ENCODE results near the gene EYA2.

Gene EYA2

GRCh38 chr20:47230811-47231256 lies 336.2 kb downstream of the EYA2 start:
- no peak for DNase-seq

- no peak for DNase-seq
Observed at GRCh38 chr20:47231382-47232039, 336.9 kb downstream of the EYA2 start.

- no peak for DNase-seq
Observed at GRCh38 chr20:47232518-47232917, 337.9 kb downstream of the EYA2 start.

GRCh38 chr20:47233333-47234188 lies 338.9 kb downstream of the EYA2 start:
- DNase-seq: no peak

GRCh38 chr20:47235111-47235510 lies 340.5 kb downstream of the EYA2 start:
- DNase-seq: no peak

- DNase-seq: no peak
Observed at GRCh38 chr20:47235853-47236638, 341.4 kb downstream of the EYA2 start.

- DNase-seq: no peak
Observed at GRCh38 chr20:47236639-47236900, 341.9 kb downstream of the EYA2 start.

GRCh38 chr20:47237715-47238114 lies 343.1 kb downstream of the EYA2 start:
- no peak for DNase-seq

Data from right kidney (tissue), 1 donor.